GM04504 (cell line): ENCODE data around the gene STS.

Experiments used
- DNase-seq: peaks from one replicate; pipeline ENCODE4 v3.0.0-alpha.2; 2012; ENCODE audit warnings: low read depth

Gene STS

DNA sequence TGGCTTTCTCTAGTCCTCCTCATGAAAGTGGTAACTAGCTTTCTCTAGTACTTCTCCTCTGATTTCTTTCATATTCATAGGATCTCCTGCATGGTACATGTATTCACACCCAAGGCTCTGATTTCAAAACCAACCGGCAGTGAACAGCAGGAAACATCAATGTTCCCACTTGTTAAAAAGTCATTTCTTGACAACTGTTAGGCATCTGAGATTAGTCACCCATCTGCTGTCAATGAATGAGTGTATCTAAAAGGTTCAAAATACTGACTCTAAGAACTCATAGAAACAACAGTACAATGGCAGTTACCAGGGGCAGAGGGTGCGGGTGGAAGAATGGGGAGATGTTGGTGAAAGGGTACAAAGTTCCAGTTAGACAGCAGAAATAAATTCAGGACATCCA, 31.9 kb downstream of the STS start:
- no peak for DNase-seq

- no peak for DNase-seq
Observed at GRCh38 chrX:7184816-7185215, 37.3 kb downstream of the STS start.

- no peak for DNase-seq
Observed at GRCh38 chrX:7188672-7189071, 41.2 kb downstream of the STS start.

DNA sequence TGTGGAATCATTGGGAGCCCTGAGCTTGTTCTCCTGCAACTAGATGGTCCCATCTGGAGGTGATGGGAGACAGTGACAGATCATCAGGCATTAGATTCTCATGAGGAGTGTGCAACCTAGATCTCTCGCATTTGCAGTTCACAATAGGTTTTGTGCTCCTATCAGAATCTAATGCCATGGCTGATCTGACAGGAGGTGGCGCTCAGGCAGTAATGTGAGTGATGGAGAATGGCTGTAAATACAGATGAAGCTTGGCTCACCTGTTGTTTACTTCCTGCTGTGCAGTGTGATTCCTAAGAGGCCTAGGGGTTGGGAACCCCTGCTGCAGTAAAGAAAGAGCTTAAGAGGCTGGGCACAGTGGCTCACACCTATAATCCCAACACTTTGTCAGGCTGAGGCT, 42.6 kb downstream of the STS start:
- DNase-seq: no peak

DNA sequence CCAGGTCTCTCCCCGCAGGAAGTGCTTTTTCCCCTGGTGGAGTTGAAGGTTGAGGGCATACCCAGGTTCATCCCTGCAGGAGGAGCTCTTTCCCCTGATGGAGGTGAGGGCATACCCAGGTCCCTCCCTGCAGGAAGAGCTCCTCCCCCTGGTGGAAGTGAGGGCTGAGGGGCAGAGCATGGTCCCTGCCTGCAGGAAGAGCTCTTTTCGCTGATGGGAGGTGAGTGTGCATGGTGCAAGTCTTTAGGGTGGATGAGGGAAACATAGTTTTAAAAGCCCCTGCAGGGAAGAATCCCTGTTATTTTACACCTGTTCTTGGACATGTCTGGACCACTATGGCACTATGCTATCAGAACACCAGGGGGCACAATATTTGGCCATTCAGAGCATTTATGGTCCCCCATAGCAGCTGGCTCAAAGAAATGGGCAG, 44.2 kb downstream of the STS start:
- no peak for DNase-seq

GRCh38 chrX:7192871-7193270, 45.4 kb downstream of the STS start:
- DNase-seq: no peak

DNA sequence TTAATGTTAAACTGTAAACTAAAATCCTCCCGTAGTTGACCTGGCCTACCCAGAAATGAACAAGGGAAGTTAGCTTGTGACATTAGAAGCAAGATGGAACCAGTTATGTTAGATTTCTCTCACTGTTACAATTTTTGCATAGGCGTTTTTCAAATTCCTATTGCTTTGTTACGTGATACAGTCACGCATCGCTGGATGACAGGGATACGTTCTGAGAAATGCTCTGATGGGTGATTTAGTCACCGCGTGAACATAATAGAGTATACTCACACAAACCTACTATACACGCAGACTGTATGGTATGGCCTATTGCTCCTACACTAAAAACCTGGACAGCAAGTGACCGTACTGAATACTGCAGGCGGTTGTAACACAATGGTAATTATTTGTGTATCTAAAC, 47.1 kb downstream of the STS start:
- no peak for DNase-seq
